ENCODE data around the gene APOBEC4. TPM values are rescaled to one million over a fixed set of nuclear protein-coding genes. Genes with fewer than 3 reads are reported as not detected.

The APOBEC4 gene
- total RNA-seq, 1 experiment from 2014 or later: not detected

GRCh38 chr1:183675381-183675780 lies 22.3 kb upstream of the APOBEC4 start:
- intact Hi-C loops (cut with micrococcal nuclease; ENCODE audit: unreplicated experiment): no loop called here
- Histone ChIP-seq H3K4me1 (peaks cover 17% of the 10 kb centered on the region), H3K9me3 (no peaks in the 10 kb centered on the region), H3K36me3 (ENCODE audit: control insufficient read depth, insufficient read depth, low read length) (no peaks in the 10 kb centered on the region), H3K27me3 (replicated peaks; ENCODE audit: control insufficient read depth, insufficient read depth, low read length) (no peaks in the 10 kb centered on the region), H3K4me3 (ENCODE audit: low read depth, low read length) (no peak overlapping the region)
- no peak overlapping the region for H3K4me3 Mint-ChIP-seq (ENCODE audit: unreplicated experiment)
- H3K27ac Mint-ChIP-seq (ENCODE audit: unreplicated experiment): no peak overlapping the region
- CTCF ChIA-PET: interaction anchor here (1.0 to 1.8 kb wide), 2 partner anchors 9 to 10 kb away, joined by 3 to 13 read pairs; no protein-coding TSS in a partner anchor
- peaks cover 5% of the 10 kb centered on the region for H3K36me3 Mint-ChIP-seq (ENCODE audit: insufficient read depth, unreplicated experiment)
- POLR2A ChIA-PET: no interaction called here
- H3K4me1 Mint-ChIP-seq (ENCODE audit: low read depth, unreplicated experiment): peaks cover 30% of the 10 kb centered on the region
- no peaks in the 10 kb centered on the region for H3K9me3 Mint-ChIP-seq (ENCODE audit: unreplicated experiment)
- no peak for TF ChIP-seq CTCF (IDR thresholded peaks at IDR 0.05; ENCODE audit: insufficient read depth in 1 of 2, low read depth in 1 of 2, low read length in 1 of 2, severe bottlenecking in 1 of 2, unreplicated experiment in 1 of 2)
- no peak for DNase-seq
- H3K27me3 Mint-ChIP-seq (ENCODE audit: insufficient read depth, unreplicated experiment): no peaks in the 10 kb centered on the region
- no TSS peak for BruUV-seq (replicated peaks)

GRCh38 chr1:183674886-183675285 lies 21.8 kb upstream of the APOBEC4 start:
- no peak for TF ChIP-seq CTCF (IDR thresholded peaks at IDR 0.05; ENCODE audit: insufficient read depth in 1 of 2, low read depth in 1 of 2, low read length in 1 of 2, severe bottlenecking in 1 of 2, unreplicated experiment in 1 of 2)
- CTCF ChIA-PET: interaction anchor here (1.0 kb wide), 1 partner anchor 10 kb away, joined by 3 read pairs; no protein-coding TSS in a partner anchor
- intact Hi-C loops (cut with micrococcal nuclease; ENCODE audit: unreplicated experiment): no loop called here

GRCh38 chr1:183674339-183674738 lies 21.2 kb upstream of the APOBEC4 start:
- Histone ChIP-seq H3K9me3 (no peaks in the 10 kb centered on the region), H3K27me3 (replicated peaks; ENCODE audit: control insufficient read depth, insufficient read depth, low read length) (no peaks in the 10 kb centered on the region), H3K4me3 (ENCODE audit: low read depth, low read length) (no peak overlapping the region), H3K4me1 (peaks cover 17% of the 10 kb centered on the region), H3K36me3 (ENCODE audit: control insufficient read depth, insufficient read depth, low read length) (no peaks in the 10 kb centered on the region)
- TF ChIP-seq CTCF (IDR thresholded peaks at IDR 0.05; ENCODE audit: insufficient read depth in 1 of 2, low read depth in 1 of 2, low read length in 1 of 2, severe bottlenecking in 1 of 2, unreplicated experiment in 1 of 2): no peak
- no TSS peak for BruUV-seq (replicated peaks)
- Mint-ChIP-seq H3K36me3 (ENCODE audit: insufficient read depth, unreplicated experiment) (peaks cover 5% of the 10 kb centered on the region), H3K27ac (ENCODE audit: unreplicated experiment) (no peak overlapping the region), H3K4me3 (ENCODE audit: unreplicated experiment) (no peak overlapping the region), H3K4me1 (ENCODE audit: low read depth, unreplicated experiment) (peaks cover 30% of the 10 kb centered on the region), H3K9me3 (ENCODE audit: unreplicated experiment) (no peaks in the 10 kb centered on the region), H3K27me3 (ENCODE audit: insufficient read depth, unreplicated experiment) (no peaks in the 10 kb centered on the region)
- intact Hi-C loops (cut with micrococcal nuclease; ENCODE audit: unreplicated experiment): no loop called here
- ChIA-PET CTCF (interaction anchor here (1.0 kb wide), 1 partner anchor 10 kb away, joined by 3 read pairs; no protein-coding TSS in a partner anchor), POLR2A (no interaction called here)
- no peak for DNase-seq

More at GRCh38 chr1:183674886-183675285, 21.8 kb upstream of the APOBEC4 start:
- H3K4me3 Mint-ChIP-seq (ENCODE audit: unreplicated experiment): no peak overlapping the region
- POLR2A ChIA-PET: no interaction called here
- no peaks in the 10 kb centered on the region for H3K27me3 ChIP-seq (replicated peaks; ENCODE audit: control insufficient read depth, insufficient read depth, low read length)
- H3K9me3 ChIP-seq: no peaks in the 10 kb centered on the region
- H3K4me1 Mint-ChIP-seq (ENCODE audit: low read depth, unreplicated experiment): peaks cover 30% of the 10 kb centered on the region
- no peaks in the 10 kb centered on the region for H3K36me3 ChIP-seq (ENCODE audit: control insufficient read depth, insufficient read depth, low read length)
- H3K4me3 ChIP-seq (ENCODE audit: low read depth, low read length): no peak overlapping the region
- H3K27ac Mint-ChIP-seq (ENCODE audit: unreplicated experiment): no peak overlapping the region
- H3K9me3 Mint-ChIP-seq (ENCODE audit: unreplicated experiment): no peaks in the 10 kb centered on the region
- no peak for DNase-seq
- no TSS peak for BruUV-seq (replicated peaks)
- peaks cover 17% of the 10 kb centered on the region for H3K4me1 ChIP-seq
- no peaks in the 10 kb centered on the region for H3K27me3 Mint-ChIP-seq (ENCODE audit: insufficient read depth, unreplicated experiment)
- H3K36me3 Mint-ChIP-seq (ENCODE audit: insufficient read depth, unreplicated experiment): peaks cover 5% of the 10 kb centered on the region
